Adrenal gland (tissue), 12 donors: Measurements from ENCODE around the gene FCN2. TPM values are rescaled to one million over a fixed set of nuclear protein-coding genes. Genes with fewer than 3 reads are reported as not detected.

ENCODE experiments used
- DNase-seq, 7 donors: peaks; one replicate each; pipeline ENCODE4 v3.0.0-alpha.2; 2019 to 2020
- H3K27ac ChIP-seq, 5 donors: fragments of 200-600 bp; sonication (generic) in 4 of 5; 1 replicate in 3 of 5; 2 replicates in 2 of 5; pipeline versions ENCODE4 v1.5.1 to v1.8.0; 2016 to 2020; ENCODE audit warnings: mild to moderate bottlenecking in 1 of 5
- H3K27me3 ChIP-seq: fragments of 200-600 bp; 2 replicates; pipeline ENCODE4 v1.8.0; 2021
- H3K36me3 ChIP-seq, 2 donors: fragments of 200-600 bp; replicated peaks in 1 of 2; 1 replicate in 1 of 2; 2 replicates in 1 of 2; pipeline versions ENCODE4 v1.5.1 to v1.8.0; 2018 to 2022
- H3K4me1 ChIP-seq, 2 donors: fragments of 200-600 bp; replicated peaks in 1 of 2; 1 replicate in 1 of 2; 2 replicates in 1 of 2; pipeline versions ENCODE4 v1.5.1 to v1.8.0; 2018 to 2021
- H3K4me3 ChIP-seq, 4 donors: fragments of 200-600 bp; sonication (generic) in 3 of 4; one replicate each; pipeline ENCODE4 v1.5.1; 2016 to 2018
- H3K9me3 ChIP-seq, 3 donors: fragments of 200-600 bp; sonication (generic) in 1 of 3; replicated peaks in 1 of 3; 1 replicate in 2 of 3; 2 replicates in 1 of 3; pipeline versions ENCODE4 v1.5.1 to v1.8.0; 2016 to 2021
- POLR2A ChIP-seq, 2 donors: fragments of 450-650 bp; IDR thresholded peaks; one replicate each; pipeline ENCODE4 v1.6.1; 2017; ENCODE audit warnings: antibody characterized with exemption in 2 of 2, mild to moderate bottlenecking in 2 of 2, moderate library complexity in 1 of 2
- WGBS, 4 donors: extraction: QIAGEN DNeasy Blood & Tissue Kit in 2 of 4; methylation state at CpG; one replicate each; pipeline versions ENCODE4 v1.1.5 to v1.1.7; 2013 to 2017; 5-methylcytosine and 5-hydroxymethylcytosine counted together
- intact Hi-C, 2 donors: fragments of 100-400 bp; cut with DNase I; formaldehyde crosslinking; loops; one replicate each; pipeline versions ENCODE4 v1.14.1 to v1.15.0; 2022 to 2023
- polyA plus RNA-seq, 3 donors: library from polyadenylated mRNA; stranded (reverse); fragments of 200-250 nt in 2 of 3; fragments of 350-450 nt in 1 of 3; fragmentation: Illumina TruSeq in 1 of 3; extraction: RNeasy Lipid Tissue Mini Kit (QIAGEN cat#74804) in 1 of 3; gene quantifications; one replicate each; pipeline ENCODE4 v1.2.3, GENCODE V29; 2013 to 2014
- total RNA-seq, 9 donors: library from RNA; depleted of rRNA in 4 of 9; stranded (reverse); fragments of >200 nt in 4 of 9; fragments of 120-200 nt in 1 of 9; fragmentation: NEBNext Ultra II Directional in 1 of 9; extraction: Animal tissue kit (Norgen Biotek cat#: 25700) in 1 of 9; gene quantifications; one replicate each; pipeline versions ENCODE4 v1.1.0 to v1.2.4, GENCODE V29; 2013 to 2023
- TF ChIP-seq, protein P1 (sequence below), 6 experiments: fragments of 450-650 bp in 4 of 6; fragments of 200-600 bp in 2 of 6; sonication (generic) in 1 of 6; IDR thresholded peaks; 1 replicate in 5 of 6; 2 replicates in 1 of 6; pipeline versions ENCODE4 v1.5.1 to v1.8.0; 2016 to 2021; ENCODE audit warnings: antibody characterized with exemption in 6 of 6, mild to moderate bottlenecking in 2 of 6, moderate library complexity in 1 of 6
- donor health status: healthy with polysubstance abuse.
- donor health status: Bipolar disorder and iron deficiency.
- donor health status: DM: yes; HTN: yes; CAD: no.
- donor health status: DM: no; HTN: no; CAD: no.
- donor health status: DM: no; HTN: no; CAD: no.
- donor health status: DM: yes; HTN: yes; CAD: no.

FCN2 gene
- total and polyA plus RNA-seq, 12 donors = 6.7 to 99.6 (median 31.2) TPM

- Histone ChIP-seq H3K4me3 (no peak overlapping the region), H3K27ac (no peak overlapping the region), H3K27me3 (no peaks in the 10 kb centered on the region), H3K36me3 (peaks cover 0 to 5% of the 10 kb centered on the region in 2 donors), H3K9me3 (no peaks in the 10 kb centered on the region), H3K4me1 (no peaks in the 10 kb centered on the region)
- 76 to 95% (median 83%) methylated on average over 7 to 11 of the region's 11 CpGs for WGBS, 4 donors
- no peak for TF ChIP-seq POLR2A (IDR thresholded peaks at IDR 0.05)
- TF ChIP-seq, protein P1, sequence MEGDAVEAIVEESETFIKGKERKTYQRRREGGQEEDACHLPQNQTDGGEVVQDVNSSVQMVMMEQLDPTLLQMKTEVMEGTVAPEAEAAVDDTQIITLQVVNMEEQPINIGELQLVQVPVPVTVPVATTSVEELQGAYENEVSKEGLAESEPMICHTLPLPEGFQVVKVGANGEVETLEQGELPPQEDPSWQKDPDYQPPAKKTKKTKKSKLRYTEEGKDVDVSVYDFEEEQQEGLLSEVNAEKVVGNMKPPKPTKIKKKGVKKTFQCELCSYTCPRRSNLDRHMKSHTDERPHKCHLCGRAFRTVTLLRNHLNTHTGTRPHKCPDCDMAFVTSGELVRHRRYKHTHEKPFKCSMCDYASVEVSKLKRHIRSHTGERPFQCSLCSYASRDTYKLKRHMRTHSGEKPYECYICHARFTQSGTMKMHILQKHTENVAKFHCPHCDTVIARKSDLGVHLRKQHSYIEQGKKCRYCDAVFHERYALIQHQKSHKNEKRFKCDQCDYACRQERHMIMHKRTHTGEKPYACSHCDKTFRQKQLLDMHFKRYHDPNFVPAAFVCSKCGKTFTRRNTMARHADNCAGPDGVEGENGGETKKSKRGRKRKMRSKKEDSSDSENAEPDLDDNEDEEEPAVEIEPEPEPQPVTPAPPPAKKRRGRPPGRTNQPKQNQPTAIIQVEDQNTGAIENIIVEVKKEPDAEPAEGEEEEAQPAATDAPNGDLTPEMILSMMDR (IDR thresholded peaks at IDR 0.05) = no peak
- intact Hi-C loops = no loop called here
- no peak for DNase-seq
Observed at GRCh38 chr9:134833294-134833880, 47.2 kb upstream of the FCN2 start.

- intact Hi-C loops = no loop called here
- Histone ChIP-seq H3K27me3 (no peaks in the 10 kb centered on the region), H3K4me3 (no peak overlapping the region), H3K9me3 (no peaks in the 10 kb centered on the region), H3K36me3 (peaks cover 0 to 5% of the 10 kb centered on the region in 2 donors), H3K27ac (no peak overlapping the region), H3K4me1 (no peaks in the 10 kb centered on the region)
- WGBS, 4 donors = 90 to 96% (median 93%) methylated on average over 19 to 20 of the region's 20 CpGs
- no peak for TF ChIP-seq POLR2A (IDR thresholded peaks at IDR 0.05)
- TF ChIP-seq, protein P1 (IDR thresholded peaks at IDR 0.05) = no peak
- no peak for DNase-seq
Observed at GRCh38 chr9:134834217-134834956, 46.2 kb upstream of the FCN2 start.

GRCh38 chr9:134834957-134835419, 45.6 kb upstream of the FCN2 start:
- no peak overlapping the region for H3K27ac ChIP-seq
- intact Hi-C loops = no loop called here
- no peaks in the 10 kb centered on the region for H3K4me1 ChIP-seq
- TF ChIP-seq POLR2A (IDR thresholded peaks at IDR 0.05) = no peak
- TF ChIP-seq, protein P1 (IDR thresholded peaks at IDR 0.05) = no peak
- H3K9me3 ChIP-seq = no peaks in the 10 kb centered on the region
- DNase-seq = no peak
- WGBS, 4 donors = 92 to 95% (median 94%) methylated on average over 19 to 25 of the region's 25 CpGs
- no peaks in the 10 kb centered on the region for H3K27me3 ChIP-seq
- peaks cover 0 to under 1% of the 10 kb centered on the region in 2 donors for H3K36me3 ChIP-seq
- no peak overlapping the region for H3K4me3 ChIP-seq

- Histone ChIP-seq H3K9me3 (no peaks in the 10 kb centered on the region), H3K27ac (no peak overlapping the region), H3K27me3 (no peaks in the 10 kb centered on the region), H3K36me3 (no peaks in the 10 kb centered on the region), H3K4me3 (no peak overlapping the region), H3K4me1 (no peaks in the 10 kb centered on the region)
- 83 to 93% (median 92%) methylated on average over 10 to 16 of the region's 16 CpGs for WGBS, 4 donors
- DNase-seq = no peak
- intact Hi-C loops = no loop called here
- TF ChIP-seq POLR2A (IDR thresholded peaks at IDR 0.05) = no peak
- TF ChIP-seq, protein P1 (IDR thresholded peaks at IDR 0.05) = no peak
Observed at GRCh38 chr9:134835448-134835847, 45.2 kb upstream of the FCN2 start.
